ENCODE results near the gene PEX11G.

DNA sequence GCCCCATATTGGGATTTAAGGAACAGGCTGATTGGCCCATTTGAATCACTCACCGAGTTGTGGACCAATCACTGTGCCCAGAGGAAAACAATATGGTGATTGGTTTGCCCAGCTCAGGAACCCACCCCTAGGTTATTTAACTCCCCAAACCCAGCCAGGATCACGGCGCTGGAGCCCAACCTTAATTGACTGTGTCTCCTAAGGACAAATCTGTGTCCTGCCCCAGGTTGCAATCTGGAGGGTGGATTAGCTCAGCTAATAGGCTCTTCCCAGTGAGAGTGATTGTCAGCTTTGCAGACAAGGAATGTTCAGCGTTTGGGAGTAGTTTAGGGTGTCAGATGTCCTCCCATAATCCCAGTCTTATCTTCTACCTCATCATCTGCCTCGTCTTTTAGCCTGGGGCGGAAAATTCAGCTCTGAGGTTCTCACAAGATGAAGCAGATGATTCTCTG is 23.6 kb upstream of the PEX11G start:
- TF ChIP-seq RAD21 (conservative IDR thresholded peaks at IDR 0.05 in 1 of 2, IDR thresholded peaks at IDR 0.05 in 1 of 2), result no peak
- no peak for TF ChIP-seq POLR2A (IDR thresholded peaks at IDR 0.05; ENCODE audit: low read length)
- no peak for TF ChIP-seq HEYL (CRISPR knock-in tag; IDR thresholded peaks at IDR 0.05)
- TF ChIP-seq HOXB5 (CRISPR knock-in tag; IDR thresholded peaks at IDR 0.05), result no peak
- no peak for TF ChIP-seq HMGXB4 (CRISPR knock-in tag; IDR thresholded peaks at IDR 0.05; ENCODE audit: borderline replicate concordance)
- TF ChIP-seq BHLHE40 (IDR thresholded peaks at IDR 0.05; ENCODE audit: low read depth, low read length), result no peak
- TF ChIP-seq, protein P1, sequence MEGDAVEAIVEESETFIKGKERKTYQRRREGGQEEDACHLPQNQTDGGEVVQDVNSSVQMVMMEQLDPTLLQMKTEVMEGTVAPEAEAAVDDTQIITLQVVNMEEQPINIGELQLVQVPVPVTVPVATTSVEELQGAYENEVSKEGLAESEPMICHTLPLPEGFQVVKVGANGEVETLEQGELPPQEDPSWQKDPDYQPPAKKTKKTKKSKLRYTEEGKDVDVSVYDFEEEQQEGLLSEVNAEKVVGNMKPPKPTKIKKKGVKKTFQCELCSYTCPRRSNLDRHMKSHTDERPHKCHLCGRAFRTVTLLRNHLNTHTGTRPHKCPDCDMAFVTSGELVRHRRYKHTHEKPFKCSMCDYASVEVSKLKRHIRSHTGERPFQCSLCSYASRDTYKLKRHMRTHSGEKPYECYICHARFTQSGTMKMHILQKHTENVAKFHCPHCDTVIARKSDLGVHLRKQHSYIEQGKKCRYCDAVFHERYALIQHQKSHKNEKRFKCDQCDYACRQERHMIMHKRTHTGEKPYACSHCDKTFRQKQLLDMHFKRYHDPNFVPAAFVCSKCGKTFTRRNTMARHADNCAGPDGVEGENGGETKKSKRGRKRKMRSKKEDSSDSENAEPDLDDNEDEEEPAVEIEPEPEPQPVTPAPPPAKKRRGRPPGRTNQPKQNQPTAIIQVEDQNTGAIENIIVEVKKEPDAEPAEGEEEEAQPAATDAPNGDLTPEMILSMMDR (IDR thresholded peaks at IDR 0.05), result no peak
- TF ChIP-seq ZNF302 (CRISPR knock-in tag; IDR thresholded peaks at IDR 0.05), result no peak
- TF ChIP-seq MAX (IDR thresholded peaks at IDR 0.05), result no peak
- TF ChIP-seq EP300 (IDR thresholded peaks at IDR 0.05), result no peak
- no peak for TF ChIP-seq RFX5 (IDR thresholded peaks at IDR 0.05)
- no peak for TF ChIP-seq E2F6 (IDR thresholded peaks at IDR 0.05; ENCODE audit: borderline replicate concordance, low read depth)
- no peak for TF ChIP-seq HOXB13 (CRISPR knock-in tag; IDR thresholded peaks at IDR 0.05; ENCODE audit: low read depth)
